GM20000 (cell line): Measurements from ENCODE around the gene TBC1D13.
A peak's percentile ranks its signal among the peaks of the same experiment; 100 is the strongest.
"Not testable (repeated sequence)": the region's sequence is repeated elsewhere in the genome, so short reads cannot be mapped to it uniquely, and the experiment has no call there.

Source experiments
- DNase-seq: peaks from one replicate; pipeline ENCODE4 v3.0.0; 2012; ENCODE audit warnings: low spot score
- CTCF ChIP-seq: IDR thresholded peaks from 2 replicates; pipeline ENCODE4 v1.5.1; 2012; ENCODE audit warnings: mild to moderate bottlenecking, control low read depth; ENCODE audit errors: extremely low read depth, missing control alignments

The TBC1D13 gene

GRCh38 chr9:128840524-128840923 lies 53.5 kb downstream of the TBC1D13 start:
- no peak for TF ChIP-seq CTCF
- DNase-seq: no peak

- no peak for DNase-seq
- no peak for TF ChIP-seq CTCF
Measured at GRCh38 chr9:128841694-128842492, 54.8 kb downstream of the TBC1D13 start.

GRCh38 chr9:128843171-128843570 lies 56.1 kb downstream of the TBC1D13 start:
- DNase-seq: peak; percentile 3

- peak; percentile 3 for DNase-seq
- no peak for TF ChIP-seq CTCF
Measured at GRCh38 chr9:128845186-128845931, 58.3 kb downstream of the TBC1D13 start.

GRCh38 chr9:128846680-128847030 lies 59.6 kb downstream of the TBC1D13 start:
- peak; percentile 1 for DNase-seq
- no peak for TF ChIP-seq CTCF

GRCh38 chr9:128847803-128848202 lies 60.8 kb downstream of the TBC1D13 start:
- no peak for TF ChIP-seq CTCF
- no peak for DNase-seq

GRCh38 chr9:128851024-128851423 lies 64.0 kb downstream of the TBC1D13 start:
- DNase-seq: not testable (repeated sequence)

- not testable (repeated sequence) for DNase-seq
Measured at GRCh38 chr9:128851779-128852600, 64.9 kb downstream of the TBC1D13 start.

GRCh38 chr9:128852646-128853045 lies 65.6 kb downstream of the TBC1D13 start:
- not testable (repeated sequence) for DNase-seq

GRCh38 chr9:128854454-128854853 lies 67.4 kb downstream of the TBC1D13 start:
- not testable (repeated sequence) for DNase-seq

- not testable (repeated sequence) for DNase-seq
Measured at GRCh38 chr9:128858476-128858875, 71.4 kb downstream of the TBC1D13 start.
